ENCODE data around the gene DDX39B. TPM values are rescaled to one million over a fixed set of nuclear protein-coding genes. Genes with fewer than 3 reads are reported as not detected.

DDX39B gene
- total and polyA plus RNA-seq, 9 of the 15 experiments (the other 6 are each of a cell fraction or from before 2014, with no cell fraction given) = 479 to 869 (median 592) TPM

DNA sequence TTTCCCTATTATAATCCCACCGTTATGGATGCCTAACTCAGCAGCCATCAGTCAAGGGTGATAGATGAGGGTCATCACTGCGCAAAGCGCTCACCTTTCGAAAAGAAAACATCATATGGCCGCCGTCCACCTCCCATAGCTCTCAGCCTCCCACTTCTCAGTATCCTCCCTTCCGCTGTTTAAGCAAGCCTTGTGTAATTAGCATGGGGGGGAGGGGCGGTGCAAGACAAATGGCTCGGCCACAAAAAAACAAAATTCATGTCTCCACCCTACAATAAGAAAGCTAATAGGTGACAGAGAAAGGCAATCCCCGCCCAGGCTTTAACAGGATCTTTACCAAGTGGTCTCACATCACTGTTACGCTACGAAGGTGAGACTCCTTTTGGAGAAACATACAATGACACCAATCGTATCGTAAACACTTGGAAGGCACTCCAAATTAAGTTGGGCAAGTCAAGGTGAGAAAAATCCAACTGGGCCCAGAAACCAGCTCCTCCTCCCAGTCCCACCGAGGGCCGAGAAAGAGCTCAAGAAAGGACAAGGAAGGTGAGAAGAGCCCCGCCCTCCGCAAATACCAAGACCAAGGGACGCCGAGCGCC is 645 bp downstream of the DDX39B start (continued):
- TF ChIP-seq, protein P1, sequence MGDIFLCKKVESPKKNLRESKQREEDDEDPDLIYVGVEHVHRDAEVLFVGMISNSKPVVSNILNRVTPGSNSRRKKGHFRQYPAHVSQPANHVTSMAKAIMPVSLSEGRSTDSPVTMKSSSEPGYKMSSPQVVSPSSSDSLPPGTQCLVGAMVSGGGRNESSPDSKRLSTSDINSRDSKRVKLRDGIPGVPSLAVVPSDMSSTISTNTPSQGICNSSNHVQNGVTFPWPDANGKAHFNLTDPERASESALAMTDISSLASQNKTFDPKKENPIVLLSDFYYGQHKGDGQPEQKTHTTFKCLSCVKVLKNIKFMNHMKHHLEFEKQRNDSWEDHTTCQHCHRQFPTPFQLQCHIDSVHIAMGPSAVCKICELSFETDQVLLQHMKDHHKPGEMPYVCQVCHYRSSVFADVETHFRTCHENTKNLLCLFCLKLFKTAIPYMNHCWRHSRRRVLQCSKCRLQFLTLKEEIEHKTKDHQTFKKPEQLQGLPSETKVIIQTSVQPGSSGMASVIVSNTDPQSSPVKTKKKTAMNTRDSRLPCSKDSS (IDR thresholded peaks at IDR 0.05; ENCODE audit: low read depth, partially characterized antibody) = no peak
- TF ChIP-seq ZNF668 (CRISPR knock-in tag; IDR thresholded peaks at IDR 0.05) (0 out of 2 replicates have a peak, but pooled peaks have one; percentile 31), POLR2AphosphoS2 (IDR thresholded peaks at IDR 0.05; ENCODE audit: low read length) (0 out of 2 replicates have a peak, but pooled peaks have one; percentile 24), NFIC (IDR thresholded peaks at IDR 0.05) (no peak), SIX5 (IDR thresholded peaks at IDR 0.05; ENCODE audit: borderline replicate concordance in 1 of 2, insufficient read depth in 1 of 2, low read depth in 1 of 2, low read length in 2 of 2) (no peak), SNIP1 (IDR thresholded peaks at IDR 0.05; ENCODE audit: low read depth) (no peak), ZNF175 (CRISPR knock-in tag; IDR thresholded peaks at IDR 0.05; ENCODE audit: low read depth) (0 out of 2 replicates have a peak, but pooled peaks have one; percentile 12), CHD1 (IDR thresholded peaks at IDR 0.05; ENCODE audit: low read length) (peak; percentile 98), ZNF830 (CRISPR knock-in tag; IDR thresholded peaks at IDR 0.05) (0 out of 2 replicates have a peak, but pooled peaks have one; percentile 25), CXXC5 (CRISPR knock-in tag; IDR thresholded peaks at IDR 0.05) (peak; percentile 9; the same call in 1 of the 2 replicates), RAD21 (CRISPR knock-in tag; conservative IDR thresholded peaks at IDR 0.05 in 1 of 2, IDR thresholded peaks at IDR 0.05 in 1 of 2) (no peak), FOSL1 (tag; conservative IDR thresholded peaks at IDR 0.05) (0 out of 2 replicates have a peak, but pooled peaks have one; percentile 24), YY1 (IDR thresholded peaks at IDR 0.05; ENCODE audit: borderline replicate concordance in 1 of 3, control insufficient read depth in 1 of 3, extremely low read depth in 1 of 3, insufficient read depth in 3 of 3, insufficient read length in 1 of 3, insufficient replicate concordance in 2 of 3, low read depth in 1 of 3, low read length in 2 of 3) (peak in 1 of 3 experiments; percentile 58), STAG1 (CRISPR knock-in tag; IDR thresholded peaks at IDR 0.05; ENCODE audit: borderline replicate concordance) (no peak), KAT7 (CRISPR knock-in tag; IDR thresholded peaks at IDR 0.05; ENCODE audit: borderline replicate concordance) (peak; percentile 39; the same call in 1 of the 2 replicates), MEIS2 (IDR thresholded peaks at IDR 0.05; ENCODE audit: partially characterized antibody) (peak; percentile 44), LCOR (CRISPR knock-in tag; IDR thresholded peaks at IDR 0.05) (peak; percentile 13; the same call in 1 of the 2 replicates)
- TF ChIP-seq, protein P2, sequence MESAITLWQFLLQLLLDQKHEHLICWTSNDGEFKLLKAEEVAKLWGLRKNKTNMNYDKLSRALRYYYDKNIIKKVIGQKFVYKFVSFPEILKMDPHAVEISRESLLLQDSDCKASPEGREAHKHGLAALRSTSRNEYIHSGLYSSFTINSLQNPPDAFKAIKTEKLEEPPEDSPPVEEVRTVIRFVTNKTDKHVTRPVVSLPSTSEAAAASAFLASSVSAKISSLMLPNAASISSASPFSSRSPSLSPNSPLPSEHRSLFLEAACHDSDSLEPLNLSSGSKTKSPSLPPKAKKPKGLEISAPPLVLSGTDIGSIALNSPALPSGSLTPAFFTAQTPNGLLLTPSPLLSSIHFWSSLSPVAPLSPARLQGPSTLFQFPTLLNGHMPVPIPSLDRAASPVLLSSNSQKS (CRISPR knock-in tag; IDR thresholded peaks at IDR 0.05) = no peak
- TF ChIP-seq, protein P3, sequence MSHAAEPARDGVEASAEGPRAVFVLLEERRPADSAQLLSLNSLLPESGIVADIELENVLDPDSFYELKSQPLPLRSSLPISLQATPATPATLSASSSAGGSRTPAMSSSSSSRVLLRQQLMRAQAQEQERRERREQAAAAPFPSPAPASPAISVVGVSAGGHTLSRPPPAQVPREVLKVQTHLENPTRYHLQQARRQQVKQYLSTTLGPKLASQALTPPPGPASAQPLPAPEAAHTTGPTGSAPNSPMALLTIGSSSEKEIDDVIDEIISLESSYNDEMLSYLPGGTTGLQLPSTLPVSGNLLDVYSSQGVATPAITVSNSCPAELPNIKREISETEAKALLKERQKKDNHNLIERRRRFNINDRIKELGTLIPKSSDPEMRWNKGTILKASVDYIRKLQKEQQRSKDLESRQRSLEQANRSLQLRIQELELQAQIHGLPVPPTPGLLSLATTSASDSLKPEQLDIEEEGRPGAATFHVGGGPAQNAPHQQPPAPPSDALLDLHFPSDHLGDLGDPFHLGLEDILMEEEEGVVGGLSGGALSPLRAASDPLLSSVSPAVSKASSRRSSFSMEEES (CRISPR knock-in tag; IDR thresholded peaks at IDR 0.05) = no peak
- TF ChIP-seq, protein P4, sequence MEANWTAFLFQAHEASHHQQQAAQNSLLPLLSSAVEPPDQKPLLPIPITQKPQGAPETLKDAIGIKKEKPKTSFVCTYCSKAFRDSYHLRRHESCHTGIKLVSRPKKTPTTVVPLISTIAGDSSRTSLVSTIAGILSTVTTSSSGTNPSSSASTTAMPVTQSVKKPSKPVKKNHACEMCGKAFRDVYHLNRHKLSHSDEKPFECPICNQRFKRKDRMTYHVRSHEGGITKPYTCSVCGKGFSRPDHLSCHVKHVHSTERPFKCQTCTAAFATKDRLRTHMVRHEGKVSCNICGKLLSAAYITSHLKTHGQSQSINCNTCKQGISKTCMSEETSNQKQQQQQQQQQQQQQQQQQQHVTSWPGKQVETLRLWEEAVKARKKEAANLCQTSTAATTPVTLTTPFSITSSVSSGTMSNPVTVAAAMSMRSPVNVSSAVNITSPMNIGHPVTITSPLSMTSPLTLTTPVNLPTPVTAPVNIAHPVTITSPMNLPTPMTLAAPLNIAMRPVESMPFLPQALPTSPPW (CRISPR knock-in tag; IDR thresholded peaks at IDR 0.05) = peak; percentile 37; the same call in 1 of the 2 replicates
